ENCODE data around the gene PCSK2. TPM values are rescaled to one million over a fixed set of nuclear protein-coding genes. Genes with fewer than 3 reads are reported as not detected.

PCSK2 gene
- total RNA-seq, 1 donor from 2014 or later = 0.74 TPM

DNA sequence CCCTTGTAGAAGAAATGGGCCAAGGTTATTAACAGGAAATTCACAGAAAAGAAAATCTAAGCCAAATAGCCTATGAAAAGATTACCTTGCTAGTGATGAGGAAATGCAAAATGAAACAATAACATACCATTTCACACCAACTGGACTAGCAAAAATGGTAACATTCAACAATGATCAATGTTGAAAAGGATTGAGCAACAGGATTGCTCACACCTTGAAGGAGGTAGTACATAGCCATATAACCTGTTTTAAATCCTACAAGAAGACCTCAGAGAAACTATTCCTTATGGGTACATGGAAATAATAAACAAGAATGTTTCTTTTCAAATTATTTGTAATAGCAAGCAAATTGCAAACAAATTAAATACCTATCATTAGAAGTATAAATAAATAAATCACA, 196.9 kb downstream of the PCSK2 start:
- intact Hi-C loops (cut with micrococcal nuclease) = no loop called here
- no peak for DNase-seq
- Histone ChIP-seq H3K27ac (replicated peaks) (no peak overlapping the region), H3K4me1 (no peaks in the 10 kb centered on the region), H3K9me3 (replicated peaks) (no peaks in the 10 kb centered on the region), H3K4me3 (no peak overlapping the region), H3K36me3 (no peaks in the 10 kb centered on the region), H3K27me3 (ENCODE audit: low read depth) (peaks cover 31% of the 10 kb centered on the region)
- no peak for TF ChIP-seq CTCF (IDR thresholded peaks at IDR 0.05; ENCODE audit: borderline replicate concordance)

DNA sequence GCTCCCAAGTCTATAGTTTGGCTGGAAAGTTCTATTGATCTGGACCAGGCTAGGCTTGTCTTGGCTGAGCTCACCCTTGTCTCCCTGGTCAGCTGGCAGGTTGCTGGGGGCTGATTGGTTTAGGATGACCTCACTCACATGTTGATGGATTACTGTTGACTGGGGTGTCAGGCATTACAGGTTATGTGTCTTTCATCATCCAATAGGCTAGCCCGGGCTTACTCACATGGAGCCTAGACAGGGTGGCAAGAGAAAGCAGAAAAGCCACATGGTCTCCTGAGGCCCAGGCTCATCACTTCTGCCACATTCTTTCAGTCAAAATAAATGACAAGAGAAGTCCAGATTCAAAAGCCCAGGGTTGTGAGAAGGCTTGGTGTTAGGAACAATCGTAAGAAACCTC, 200.8 kb downstream of the PCSK2 start:
- no peaks in the 10 kb centered on the region for H3K9me3 ChIP-seq (replicated peaks)
- H3K27me3 ChIP-seq (ENCODE audit: low read depth) = peaks cover 50% of the 10 kb centered on the region
- DNase-seq = no peak
- no peak overlapping the region for H3K4me3 ChIP-seq
- no peaks in the 10 kb centered on the region for H3K36me3 ChIP-seq
- intact Hi-C loops (cut with micrococcal nuclease) = no loop called here
- H3K27ac ChIP-seq (replicated peaks) = no peak overlapping the region
- no peak for TF ChIP-seq CTCF (IDR thresholded peaks at IDR 0.05; ENCODE audit: borderline replicate concordance)
- H3K4me1 ChIP-seq = no peaks in the 10 kb centered on the region

GRCh38 chr20:17430125-17430950, 203.5 kb downstream of the PCSK2 start:
- intact Hi-C loops (cut with micrococcal nuclease) = loop anchor here (2.0 kb wide), 1 partner anchor 628 kb away; no protein-coding TSS in a partner anchor
- Histone ChIP-seq H3K4me1 (no peaks in the 10 kb centered on the region), H3K4me3 (no peak overlapping the region), H3K36me3 (no peaks in the 10 kb centered on the region), H3K27me3 (ENCODE audit: low read depth) (peaks cover 68% of the 10 kb centered on the region), H3K27ac (replicated peaks) (no peak overlapping the region), H3K9me3 (replicated peaks) (no peaks in the 10 kb centered on the region)
- TF ChIP-seq CTCF (IDR thresholded peaks at IDR 0.05; ENCODE audit: borderline replicate concordance) = no peak
- no peak for DNase-seq

DNA sequence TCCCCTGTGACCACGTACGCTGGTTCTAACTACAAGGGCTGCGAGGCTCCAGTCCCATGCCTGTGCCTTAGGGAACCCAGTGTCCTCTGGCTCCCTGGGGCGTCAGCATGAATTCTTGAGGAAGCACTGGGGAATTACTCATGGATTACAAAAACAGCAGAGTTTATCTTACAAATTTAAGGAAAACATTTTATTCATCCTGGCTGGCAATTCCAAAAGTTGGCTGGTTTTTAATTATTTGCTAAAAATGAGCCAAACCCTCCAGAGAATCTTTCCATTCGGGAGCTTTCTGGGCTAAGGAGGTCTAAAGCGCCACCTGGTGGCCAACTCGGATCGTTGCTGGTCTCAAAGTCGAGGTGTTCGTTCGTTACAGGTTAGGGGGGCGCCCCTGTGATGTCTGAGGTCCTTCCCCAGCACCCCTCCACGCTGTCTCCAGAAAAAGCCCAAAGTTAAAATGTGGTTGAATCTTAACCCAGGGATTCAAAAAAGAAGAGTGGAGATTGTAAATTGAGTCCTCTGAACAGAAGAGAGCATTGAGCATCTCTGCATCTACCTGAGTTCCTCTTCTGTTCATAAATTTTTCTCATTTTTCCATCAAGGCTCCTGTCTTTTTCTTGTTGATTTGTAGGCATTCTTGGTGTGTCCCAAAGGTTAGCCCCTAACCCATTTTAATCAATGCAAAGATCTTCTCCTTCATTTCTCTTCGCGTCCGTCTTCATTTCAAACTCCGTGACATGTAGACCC, 205.0 kb downstream of the PCSK2 start:
- Histone ChIP-seq H3K4me3 (no peak overlapping the region), H3K27ac (replicated peaks) (no peak overlapping the region), H3K9me3 (replicated peaks) (no peaks in the 10 kb centered on the region), H3K36me3 (no peaks in the 10 kb centered on the region), H3K4me1 (no peaks in the 10 kb centered on the region), H3K27me3 (ENCODE audit: low read depth) (peaks cover 73% of the 10 kb centered on the region)
- intact Hi-C loops (cut with micrococcal nuclease) = loop anchor here (2.0 kb wide), 1 partner anchor 629 kb away; no protein-coding TSS in a partner anchor
- peak; percentile 90 for TF ChIP-seq CTCF (IDR thresholded peaks at IDR 0.05; ENCODE audit: borderline replicate concordance)
- peak; percentile 47 for DNase-seq

GRCh38 chr20:17436664-17437063, 209.8 kb downstream of the PCSK2 start:
- intact Hi-C loops (cut with micrococcal nuclease) = no loop called here
- no peaks in the 10 kb centered on the region for H3K36me3 ChIP-seq
- no peak overlapping the region for H3K4me3 ChIP-seq
- no peak overlapping the region for H3K27ac ChIP-seq (replicated peaks)
- H3K4me1 ChIP-seq = no peaks in the 10 kb centered on the region
- peaks cover 5% of the 10 kb centered on the region for H3K9me3 ChIP-seq (replicated peaks)
- no peak for TF ChIP-seq CTCF (IDR thresholded peaks at IDR 0.05; ENCODE audit: borderline replicate concordance)
- no peak for DNase-seq
- H3K27me3 ChIP-seq (ENCODE audit: low read depth) = peaks cover 64% of the 10 kb centered on the region
